Activated CD4-positive, CD25-positive, alpha-beta regulatory T cell treated with anti-CD3 and anti-CD28 coated beads, Interleukin-2, amount 50 U/mL, for 72 hours (primary cell): ENCODE data around the gene EBLN2.

Source experiments
- DNase-seq: peaks from one replicate; pipeline ENCODE4 v3.0.0; 2021

The EBLN2 gene

DNA sequence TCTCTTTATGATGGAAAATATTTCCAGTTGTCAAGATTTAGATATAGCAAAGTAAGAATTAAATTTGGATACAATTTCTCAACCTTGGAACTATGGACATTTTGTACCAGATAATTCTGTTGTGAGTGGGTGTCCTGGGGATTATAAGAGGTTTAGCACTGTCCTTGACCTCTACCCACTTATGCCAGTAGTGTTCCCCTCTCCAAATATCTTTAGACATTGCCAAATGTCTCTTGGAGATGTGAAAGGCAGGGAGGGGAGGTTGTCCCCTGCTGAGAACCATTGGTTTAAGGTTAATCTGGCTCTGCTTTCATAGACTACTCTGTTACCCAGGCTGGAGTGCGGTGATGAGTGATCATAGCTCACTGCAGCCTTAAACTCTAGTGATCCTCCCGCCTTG is at the start of gene EBLN2:
TSS of gene EBLN2 (plus strand) at position 244 of the 400 bp plus-strand sequence. CDS start 423 bp downstream, outside the sequence.
- no peak for DNase-seq

DNA sequence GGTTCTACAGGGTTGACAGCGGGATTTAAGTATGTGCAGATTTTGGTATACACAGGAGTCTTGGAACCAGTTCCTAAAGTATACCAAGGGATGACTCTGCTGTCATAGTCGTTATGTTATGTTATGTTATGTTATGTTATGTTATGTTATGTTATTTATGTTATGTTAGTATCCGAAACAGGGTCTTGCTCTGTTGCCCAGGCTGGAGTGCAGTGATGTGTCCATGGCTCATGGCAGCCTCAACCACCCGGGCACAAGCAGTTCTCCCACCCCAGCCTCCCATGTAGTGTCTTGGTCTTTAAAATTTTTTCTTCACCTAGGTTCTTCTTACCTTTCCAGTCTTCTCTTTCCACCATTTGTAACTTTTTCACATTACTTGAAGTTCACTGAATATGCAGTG is 43.2 kb upstream of the EBLN2 start:
- DNase-seq = no peak

DNA sequence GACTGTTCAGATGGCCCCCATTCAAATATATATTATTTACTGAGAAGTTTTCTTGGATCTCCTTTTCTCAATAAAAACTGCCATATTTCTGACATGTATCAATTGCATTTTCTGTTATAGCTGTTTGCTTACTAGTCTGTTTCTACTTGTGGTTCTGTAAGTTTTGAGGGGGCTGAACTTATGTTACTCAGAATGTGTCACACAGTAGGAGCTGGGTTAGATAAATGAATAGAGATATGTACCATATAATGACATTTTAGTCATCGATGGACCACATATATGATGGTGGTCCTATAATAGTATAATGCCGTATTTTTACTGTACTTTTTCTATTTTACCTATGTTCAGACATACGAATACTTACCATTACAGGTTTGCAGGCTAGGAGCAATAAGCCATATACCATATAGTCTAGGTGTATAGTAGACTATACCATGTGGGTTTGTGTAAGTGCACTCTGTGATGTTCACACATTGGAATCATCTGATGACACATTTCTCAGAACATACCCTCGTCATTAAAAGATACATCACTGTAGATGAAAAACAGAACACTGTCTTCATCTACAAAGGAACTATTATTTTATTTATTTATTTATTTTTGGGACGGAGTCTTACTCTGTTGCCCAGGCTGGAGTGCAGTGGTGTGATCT is 42.5 kb upstream of the EBLN2 start:
- DNase-seq = no peak

DNA sequence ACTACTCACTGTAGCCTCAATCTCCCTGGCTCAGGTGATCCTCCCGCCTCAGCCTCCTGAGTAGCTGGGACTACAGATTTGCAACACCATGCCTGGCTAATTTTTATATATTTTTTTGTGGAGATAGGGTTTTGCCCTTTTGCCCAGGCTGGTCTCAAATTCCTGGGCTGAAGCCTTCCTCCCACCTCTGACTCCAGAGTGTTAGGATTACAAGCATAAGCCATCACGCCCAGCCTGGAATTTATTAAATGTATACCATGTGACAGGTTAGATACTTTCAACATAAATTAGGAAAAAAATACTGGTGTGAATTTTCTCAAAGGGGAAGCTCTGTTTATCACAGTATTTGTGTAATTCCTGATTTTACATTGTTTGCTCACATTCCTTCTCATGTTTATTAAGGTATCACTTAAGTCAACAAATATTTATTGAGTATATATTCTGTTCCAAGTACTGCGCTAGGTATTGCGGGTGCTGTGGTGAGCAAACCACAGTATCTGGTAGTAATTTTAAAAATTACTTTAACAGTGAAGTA is 40.1 kb upstream of the EBLN2 start:
- DNase-seq = no peak

DNA sequence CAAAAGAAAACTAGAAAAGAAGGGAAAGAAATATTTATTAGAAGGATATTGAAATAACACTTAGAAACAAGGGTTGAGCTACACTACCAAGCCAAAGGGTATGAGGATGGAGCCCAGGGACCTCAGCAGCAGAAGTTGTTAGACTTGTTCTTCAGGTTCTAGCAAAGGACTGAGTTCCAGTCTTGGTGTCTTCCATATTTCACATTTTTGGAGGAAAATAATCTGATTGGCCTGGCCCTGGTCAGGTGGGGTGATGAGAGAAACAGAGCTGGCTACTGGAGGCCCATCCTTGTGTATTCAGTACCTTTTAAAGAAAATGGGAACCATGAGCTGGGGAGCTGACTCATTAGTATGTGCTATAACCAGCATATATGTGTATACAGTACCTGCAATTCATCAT is 36.6 kb upstream of the EBLN2 start:
- no peak for DNase-seq

DNA sequence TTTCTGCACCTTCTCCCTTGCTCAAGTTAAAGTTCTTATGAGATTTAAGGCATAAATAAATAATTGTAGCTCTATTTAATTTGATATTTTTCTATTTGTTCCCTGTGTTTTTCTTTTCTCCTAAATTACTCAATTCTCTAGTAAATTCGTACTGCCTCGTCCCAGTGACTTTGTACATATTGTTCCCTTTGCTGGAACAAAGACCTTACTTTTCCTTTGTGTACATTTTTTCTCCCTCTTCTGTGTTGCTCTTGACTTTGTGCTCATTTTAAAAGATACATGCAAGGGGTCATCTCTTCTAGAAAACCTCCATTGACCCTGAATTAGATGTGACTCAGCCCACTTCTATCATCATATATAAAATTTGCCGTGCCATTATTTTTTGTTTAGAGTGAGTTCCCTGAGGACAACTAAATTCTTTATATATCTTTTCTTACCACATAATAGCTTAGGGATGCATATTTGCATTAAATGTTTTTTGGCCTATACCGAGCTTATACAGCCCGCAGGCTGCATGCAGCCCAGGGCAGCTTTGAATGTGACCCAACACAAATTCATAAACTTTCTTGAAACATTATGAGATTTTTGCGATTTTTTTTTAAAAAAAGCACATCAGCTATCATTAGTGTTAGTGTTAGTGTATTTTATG is 35.2 kb upstream of the EBLN2 start:
- no peak for DNase-seq

DNA sequence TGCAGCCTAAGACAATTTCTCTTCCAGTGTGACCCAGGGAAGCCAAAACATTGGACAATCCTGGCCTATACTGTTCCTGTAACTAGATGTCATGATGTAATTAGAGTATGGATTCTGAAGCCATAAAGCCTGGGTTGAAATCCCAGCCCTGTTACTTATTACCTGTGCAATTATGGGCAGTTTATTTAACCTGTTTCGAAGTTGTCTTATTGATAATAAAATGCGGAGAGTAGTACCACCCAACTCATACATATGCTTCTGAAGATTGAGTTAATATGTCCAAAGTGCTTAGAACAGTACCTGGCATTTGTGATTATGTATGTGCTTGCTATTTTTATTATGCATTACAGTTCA is 34.7 kb upstream of the EBLN2 start:
- no peak for DNase-seq

DNA sequence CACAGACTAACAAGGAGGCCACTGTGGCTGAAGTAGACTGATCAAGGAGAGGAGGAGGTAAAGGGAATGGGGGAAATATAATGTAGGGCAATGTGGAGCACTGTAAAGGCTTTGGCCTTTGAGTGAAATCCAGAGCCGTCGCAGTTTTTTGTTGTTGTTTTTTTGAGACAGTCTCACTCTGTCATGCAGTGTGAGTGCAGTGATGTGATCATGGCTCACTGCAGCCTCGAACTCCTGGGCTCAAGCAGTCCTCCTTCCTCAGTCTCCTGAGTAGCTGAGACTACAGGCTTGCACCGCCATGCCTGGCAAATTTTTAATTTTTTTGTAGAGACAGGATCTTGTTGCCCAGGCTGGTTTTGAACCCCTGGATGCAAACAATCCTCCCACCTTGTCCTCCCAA is 32.7 kb upstream of the EBLN2 start:
- no peak for DNase-seq

DNA sequence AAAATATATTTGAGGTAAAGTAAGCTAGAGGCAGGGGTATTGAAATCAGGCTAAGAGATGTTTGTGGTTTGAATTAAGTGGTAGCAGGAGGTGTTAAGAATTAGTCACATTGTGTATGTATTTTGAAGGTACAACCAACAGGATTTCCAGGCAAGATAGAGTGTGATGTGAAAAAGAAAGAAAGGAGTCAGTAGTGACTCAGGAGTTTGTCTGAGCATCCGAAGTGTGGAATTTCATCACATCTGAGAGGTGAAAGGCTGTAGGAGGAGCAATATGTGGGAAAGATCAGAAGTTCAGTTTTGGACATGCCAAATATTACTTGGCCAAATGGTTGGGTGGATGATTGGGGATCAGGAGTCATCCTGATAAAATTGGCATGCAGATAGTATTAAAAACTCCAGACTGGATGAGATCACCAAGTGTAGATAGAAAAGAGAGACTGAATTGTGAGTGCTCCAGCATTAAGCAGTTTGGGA is 32.1 kb upstream of the EBLN2 start:
- no peak for DNase-seq

DNA sequence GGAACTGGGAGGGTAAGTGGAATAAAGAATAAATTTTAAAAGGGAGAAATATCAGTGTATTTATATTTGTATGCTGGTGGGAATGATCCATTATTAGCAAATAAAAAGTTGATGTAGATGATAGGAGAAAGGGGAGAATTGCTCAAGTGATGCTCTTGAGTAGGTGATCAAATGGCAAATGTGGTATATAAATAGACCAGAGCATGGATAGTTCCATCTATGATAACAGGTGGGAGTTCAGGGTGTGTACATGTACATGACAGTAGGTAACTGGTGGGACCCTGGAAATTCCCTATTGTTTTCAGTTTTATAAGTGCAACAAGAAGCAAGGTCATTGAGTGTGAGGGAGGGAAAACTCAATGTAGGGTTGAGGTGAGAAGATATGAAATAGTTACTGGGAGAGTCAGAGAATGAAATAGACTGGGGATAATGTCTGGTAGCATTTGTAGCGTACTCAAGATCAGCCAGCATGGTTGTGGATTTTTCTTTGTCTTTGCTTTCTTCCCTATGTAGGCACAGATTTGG is 31.3 kb upstream of the EBLN2 start:
- DNase-seq = no peak

DNA sequence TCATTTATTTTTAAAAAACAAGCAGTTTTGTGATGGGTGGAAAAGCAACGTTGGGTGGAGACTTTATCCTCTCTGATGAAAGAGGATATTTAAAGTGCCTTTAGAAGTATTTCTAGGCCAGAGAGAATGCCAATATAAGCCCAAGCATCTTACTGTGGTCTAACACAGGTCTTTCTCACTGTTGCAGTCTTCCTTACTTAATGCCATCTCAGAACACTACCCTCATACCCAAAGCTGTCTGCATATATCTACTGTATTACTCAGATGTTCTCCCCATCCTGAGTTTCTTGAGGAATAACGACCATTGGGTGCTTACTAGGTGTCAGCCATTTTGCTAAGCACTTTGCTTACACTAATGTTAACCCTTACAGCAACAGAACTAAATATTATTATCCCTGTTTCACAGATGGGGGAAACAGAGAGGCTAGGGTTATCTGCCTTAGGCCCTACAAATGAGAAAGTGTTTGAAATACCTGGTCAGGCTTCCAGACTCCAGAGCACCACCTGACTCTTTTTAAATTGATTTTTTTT is 29.8 kb upstream of the EBLN2 start:
- DNase-seq = no peak

DNA sequence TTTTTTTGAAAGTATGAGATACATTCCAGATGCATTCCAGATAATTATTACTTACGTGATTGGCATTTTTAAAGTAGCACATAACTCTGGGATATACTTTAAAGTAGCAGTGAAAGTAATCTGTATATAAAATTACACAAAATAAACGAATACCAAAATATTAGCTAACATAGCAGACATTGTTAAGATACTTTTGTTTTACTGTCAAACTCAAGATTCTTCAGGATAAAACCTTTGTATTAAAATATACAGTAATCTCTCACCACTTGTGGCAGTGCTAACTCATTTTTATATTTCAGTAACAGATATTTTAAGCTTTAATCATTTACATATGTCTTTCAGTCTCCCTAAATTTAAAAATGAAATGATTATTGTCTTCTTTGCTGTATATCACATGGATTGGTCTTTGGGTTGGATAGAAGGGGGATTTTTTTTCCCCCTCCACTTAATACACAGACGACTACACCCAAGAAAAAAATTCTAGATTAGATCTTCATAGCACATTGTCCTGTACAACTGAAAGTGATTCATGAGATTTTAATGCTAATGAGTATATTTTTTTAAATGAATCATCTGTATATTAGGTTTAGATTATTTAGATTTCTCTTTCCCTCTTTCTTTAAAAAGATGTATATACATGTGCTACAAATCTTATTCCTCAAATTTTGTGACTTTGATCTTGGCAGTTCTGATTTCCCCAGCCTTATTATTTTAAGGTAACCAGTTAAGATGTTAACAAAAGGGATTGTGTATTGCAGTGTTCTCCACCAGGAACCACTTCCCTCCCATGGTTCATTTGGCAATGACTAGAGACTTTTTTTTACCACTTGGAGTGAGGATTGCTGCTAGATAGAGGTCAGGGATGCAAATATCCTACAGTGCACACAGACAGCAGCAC is 24.5 kb upstream of the EBLN2 start:
- no peak for DNase-seq

DNA sequence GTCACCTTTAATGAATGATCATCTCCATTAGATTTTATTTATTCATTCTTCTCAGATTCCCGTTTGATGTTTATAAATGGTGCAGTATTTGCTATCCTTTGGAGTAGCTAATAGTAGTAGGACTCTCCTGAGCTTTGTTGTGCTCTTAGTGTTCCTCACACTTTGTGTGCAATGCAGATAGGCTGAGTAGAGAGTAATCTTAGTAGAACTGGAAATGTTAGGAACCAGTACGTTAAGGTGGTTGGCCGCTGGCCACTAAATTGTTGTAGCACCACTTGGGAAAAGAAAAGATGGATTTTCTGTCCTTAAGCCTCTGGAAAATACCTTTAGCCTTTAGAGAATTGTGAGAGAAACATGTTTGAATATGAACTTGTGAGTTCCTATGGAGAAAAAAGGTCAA is 19.9 kb upstream of the EBLN2 start:
- no peak for DNase-seq

DNA sequence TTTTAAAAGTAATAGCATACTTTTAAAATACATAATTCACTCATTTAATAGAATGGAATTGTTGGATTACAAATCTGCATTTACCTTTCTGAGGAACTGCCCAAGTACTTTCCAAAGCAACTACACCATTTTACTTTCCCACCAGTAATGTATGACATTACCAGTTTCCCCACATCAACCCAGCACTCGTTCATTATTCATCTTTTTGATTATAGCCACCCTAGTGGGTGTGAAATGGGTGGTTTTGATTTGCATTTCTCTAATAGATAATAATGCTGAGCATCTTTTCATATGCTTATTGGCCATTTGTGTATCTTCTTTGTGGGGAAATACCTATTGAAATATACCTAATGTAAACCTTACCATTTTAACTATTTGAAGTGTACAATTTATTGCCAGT is 18.0 kb upstream of the EBLN2 start:
- no peak for DNase-seq

DNA sequence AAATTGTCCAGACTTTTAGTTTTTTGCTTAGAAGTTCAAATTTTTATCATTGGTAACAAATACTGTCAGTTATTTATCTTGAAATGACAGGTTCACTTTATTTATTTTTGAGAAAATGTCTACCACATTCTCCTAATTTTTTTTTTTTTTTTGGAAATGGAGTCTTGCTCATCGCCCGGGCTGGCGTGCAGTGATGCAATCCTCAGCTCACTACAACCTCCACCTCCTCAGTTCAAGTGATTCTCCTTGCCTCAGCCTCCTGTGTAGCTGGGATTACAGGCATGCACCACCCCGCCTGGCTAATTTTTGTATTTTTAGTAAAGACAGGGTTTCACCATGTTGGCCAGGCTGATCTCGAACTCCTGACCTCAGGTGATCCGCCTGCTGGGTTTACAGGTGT is 16.1 kb upstream of the EBLN2 start:
- DNase-seq = no peak

DNA sequence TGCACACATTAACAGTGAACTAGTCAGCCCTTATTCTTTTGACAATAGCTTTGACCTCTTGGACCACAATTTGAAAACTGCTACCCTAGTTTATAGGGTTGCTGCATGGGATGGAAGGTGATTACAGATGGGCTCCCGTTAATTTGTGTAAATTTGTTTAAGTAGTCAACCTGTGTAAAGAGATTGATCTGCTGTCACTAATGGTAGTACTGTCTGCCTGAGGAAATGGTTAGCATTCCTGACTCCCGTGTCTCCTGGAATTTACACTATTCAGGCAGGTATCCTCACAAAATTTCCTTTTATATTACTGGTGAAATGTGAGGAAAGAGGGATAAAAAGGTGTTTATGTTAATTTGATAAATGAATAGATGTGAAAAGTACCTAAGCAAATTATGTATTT is 15.3 kb upstream of the EBLN2 start:
- DNase-seq = no peak

DNA sequence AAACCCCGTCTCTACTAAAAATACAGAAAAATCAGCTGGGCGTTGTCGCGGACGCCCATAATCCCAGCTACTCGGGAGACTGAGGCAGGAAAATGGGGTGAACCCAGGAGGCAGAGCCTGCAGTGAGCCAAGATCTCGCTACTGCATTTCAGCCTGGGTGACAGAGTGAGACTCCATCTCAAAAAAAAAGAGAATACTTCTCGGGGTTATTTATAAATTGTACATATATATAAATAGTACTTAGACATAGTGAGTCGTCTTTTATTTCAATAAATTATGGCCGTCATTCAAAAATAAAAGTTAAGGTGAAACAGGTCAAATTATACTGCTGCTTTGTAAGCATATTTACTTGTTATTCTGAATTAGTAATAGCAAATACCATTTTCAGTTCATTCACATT is 12.1 kb upstream of the EBLN2 start:
- DNase-seq = no peak

DNA sequence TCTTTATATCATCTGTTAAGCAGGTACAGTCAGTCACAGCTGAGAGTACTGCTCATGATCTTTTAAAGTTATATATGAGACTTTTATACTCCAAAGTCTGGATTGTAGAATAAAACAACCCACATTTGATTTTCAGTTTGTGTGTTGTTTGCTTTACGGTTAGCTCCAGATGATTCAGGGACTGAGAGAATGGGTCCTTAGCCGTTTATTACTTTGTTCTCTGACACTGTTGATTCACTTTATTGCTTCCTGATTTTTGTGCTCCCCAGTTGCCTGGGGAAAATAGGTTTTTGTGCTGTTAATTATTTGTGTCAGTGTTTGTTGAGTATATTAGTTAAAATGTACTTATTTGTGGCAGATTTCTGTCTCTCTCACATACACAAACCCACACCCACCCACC is 8.6 kb upstream of the EBLN2 start:
- DNase-seq = no peak

DNA sequence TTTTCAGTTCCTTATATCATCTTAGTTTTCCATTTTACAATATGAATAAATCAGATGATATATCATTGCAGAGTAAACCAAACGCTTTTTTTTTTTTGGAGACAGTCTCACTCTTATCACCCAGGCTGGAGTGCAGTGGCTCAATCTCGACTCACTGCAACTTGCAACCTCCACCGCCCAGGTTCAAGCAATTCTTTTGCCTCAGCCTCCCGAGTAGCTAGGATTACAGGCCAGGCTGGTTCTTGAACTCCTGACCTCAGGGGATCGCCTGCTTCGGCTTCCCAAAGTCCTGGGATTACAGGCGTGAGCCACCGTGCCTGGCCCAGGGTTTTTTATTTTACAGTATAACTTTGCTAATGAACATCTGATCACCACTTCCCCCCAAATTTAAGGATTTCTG is 5.9 kb upstream of the EBLN2 start:
- DNase-seq = no peak

DNA sequence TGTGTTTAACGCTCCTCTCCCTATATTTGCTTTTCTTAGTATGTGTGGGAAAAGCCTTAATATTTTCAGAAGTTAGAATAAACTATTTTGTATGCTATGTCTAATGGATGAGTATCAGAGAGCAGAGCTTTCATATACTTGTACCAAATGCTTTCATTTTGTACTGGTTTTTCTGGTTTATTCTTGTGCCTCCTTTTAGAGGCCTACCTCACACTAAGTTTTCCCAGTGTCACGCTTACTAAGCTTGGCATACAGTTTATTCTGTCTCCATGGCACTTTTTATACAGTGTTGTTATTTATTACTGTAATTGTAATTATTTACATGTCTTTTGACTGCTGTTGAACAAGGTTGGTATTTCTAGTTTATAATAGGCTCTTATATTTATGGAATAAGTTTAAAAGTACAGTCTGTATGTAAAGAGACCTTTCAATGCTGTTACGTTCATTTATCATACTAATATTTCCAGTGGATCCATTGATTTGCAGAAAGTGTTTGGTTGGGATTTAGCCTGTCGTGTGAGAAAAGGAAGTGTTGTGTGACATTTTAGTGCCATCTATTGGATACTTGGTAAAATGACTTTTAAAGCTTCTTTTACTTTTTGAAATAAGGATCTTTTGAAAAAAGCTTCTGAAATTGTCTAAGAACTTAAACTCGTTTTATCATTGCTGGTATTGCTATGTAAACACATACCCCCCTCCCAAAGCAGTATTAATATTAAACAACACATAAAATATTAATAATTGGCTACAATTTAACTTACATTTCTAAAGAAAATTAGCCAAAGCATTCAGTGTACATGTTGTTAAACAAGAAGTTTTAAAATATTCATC is 5.2 kb upstream of the EBLN2 start:
- DNase-seq = no peak

DNA sequence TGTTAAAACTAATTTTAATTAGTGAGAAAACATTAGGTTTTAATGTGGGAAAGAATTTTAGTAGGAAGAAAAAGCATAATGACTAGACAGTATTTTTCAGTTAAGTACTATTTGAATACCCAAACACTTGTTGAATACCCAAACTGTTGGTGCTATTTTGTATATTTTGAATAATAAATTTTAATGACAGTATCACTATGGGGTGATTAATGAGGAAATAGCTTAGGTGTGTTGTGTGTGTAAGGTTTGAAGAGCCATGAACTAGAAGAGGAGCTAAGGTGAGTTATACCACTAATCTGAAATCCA is 4.7 kb upstream of the EBLN2 start:
- no peak for DNase-seq

DNA sequence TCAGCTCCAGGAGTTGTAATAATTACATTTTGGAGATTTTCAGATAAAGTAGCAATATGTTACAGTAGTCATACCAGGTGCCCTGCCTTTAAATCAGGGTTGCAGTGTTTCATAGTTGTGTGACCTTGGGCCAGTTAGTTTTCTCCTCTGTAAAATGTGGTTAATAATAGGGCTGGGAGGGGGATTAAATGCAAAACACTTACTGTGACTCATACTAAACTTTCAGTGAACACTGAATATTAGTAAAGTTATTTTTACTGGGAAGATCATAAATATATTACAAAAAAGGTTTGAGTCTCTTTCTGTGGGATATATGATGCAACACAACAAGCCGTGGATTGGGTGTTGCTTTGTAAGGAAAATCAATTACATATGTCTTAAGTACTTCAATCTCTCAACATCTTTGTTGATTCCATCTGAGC is 1.1 kb upstream of the EBLN2 start:
- DNase-seq = no peak
